A673 (cell line): ENCODE data around the gene TARM1. TPM values are rescaled to one million over a fixed set of nuclear protein-coding genes. Genes with fewer than 3 reads are reported as not detected.
"Not testable (repeated sequence)": the region's sequence is repeated elsewhere in the genome, so short reads cannot be mapped to it uniquely, and the experiment has no call there.

ENCODE experiments used
- BruUV-seq: library from RNA; stranded (reverse); fragments of 400-500 nt; replicated peaks from 2 replicates; lab custom pipeline; 2021; lab: Mats Ljungman, UMichigan
- CTCF ChIA-PET: fragments of 300-600 bp; sonication (Branson Sonifier 250); formaldehyde crosslinking; loops from one replicate; lab custom pipeline; 2022; ENCODE audit warnings: antibody characterized with exemption; lab: Charles Lee
- POLR2A ChIA-PET: fragments of 300-600 bp; sonication (Branson Sonifier 250); formaldehyde crosslinking; loops from one replicate; lab custom pipeline; 2022; ENCODE audit warnings: antibody characterized with exemption; ENCODE audit not compliant: low non-redundant PET; lab: Charles Lee
- DNase-seq: peaks from one replicate; pipeline ENCODE4 v3.0.0-alpha.2; 2015; ENCODE audit warnings: low spot score
- H3K27ac ChIP-seq: fragments of 200-600 bp; sonication (generic); 2 replicates; pipeline ENCODE4 v1.5.1; 2016; ENCODE audit warnings: mixed run types, low read depth, mild to moderate bottlenecking, mixed read lengths, antibody characterized with exemption, low read length; ENCODE audit not compliant: poor library complexity, severe bottlenecking
- H3K27me3 ChIP-seq: fragments of 200-600 bp; sonication (generic); replicated peaks from 2 replicates; pipeline ENCODE4 v1.6.1; 2017; ENCODE audit warnings: mixed run types, low read depth, mild to moderate bottlenecking, mixed read lengths, antibody characterized with exemption, low read length; ENCODE audit not compliant: insufficient read depth, poor library complexity
- H3K36me3 ChIP-seq: fragments of 200-600 bp; sonication (generic); 2 replicates; pipeline ENCODE4 v1.6.1; 2016; ENCODE audit warnings: mixed run types, mild to moderate bottlenecking, mixed read lengths, antibody characterized with exemption, low read length; ENCODE audit not compliant: insufficient read depth, poor library complexity, severe bottlenecking
- H3K4me1 ChIP-seq: fragments of 200-600 bp; sonication (generic); 2 replicates; pipeline ENCODE4 v1.6.1; 2017; ENCODE audit warnings: mixed run types, mild to moderate bottlenecking, mixed read lengths, antibody characterized with exemption, low read length; ENCODE audit not compliant: insufficient read depth, poor library complexity, severe bottlenecking
- H3K4me3 ChIP-seq: fragments of 200-600 bp; sonication (generic); 2 replicates; pipeline ENCODE4 v1.5.1; 2016; ENCODE audit warnings: low read depth, mixed run types, mild to moderate bottlenecking, mixed read lengths, low read length; ENCODE audit not compliant: poor library complexity, severe bottlenecking
- H3K9me3 ChIP-seq: fragments of 200-600 bp; sonication (generic); 2 replicates; pipeline ENCODE4 v1.6.1; 2016; ENCODE audit warnings: mixed run types, low read depth, mild to moderate bottlenecking, mixed read lengths, antibody characterized with exemption, low read length; ENCODE audit not compliant: poor library complexity, severe bottlenecking
- EZH2 ChIP-seq: fragments of 200-600 bp; sonication (generic); IDR thresholded peaks from 2 replicates; pipeline ENCODE4 v1.6.1; 2017; ENCODE audit warnings: borderline replicate concordance, low read depth, mild to moderate bottlenecking, mixed read lengths, antibody characterized with exemption, low read length; ENCODE audit not compliant: poor library complexity, severe bottlenecking
- intact Hi-C: fragments of 100-400 bp; cut with micrococcal nuclease; formaldehyde crosslinking; loops from one replicate; pipeline ENCODE4 v1.10.0; 2022; ENCODE audit not compliant: unreplicated experiment
- total RNA-seq: library from RNA; stranded (reverse); gene quantifications from 2 replicates; pipeline ENCODE4 v1.2.3, GENCODE V29; 2021
- TF ChIP-seq, protein P1 (sequence below): fragments of 300-800, 200-600 bp; sonication (generic); conservative IDR thresholded peaks from 2 replicates; pipeline ENCODE4 v1.5.1; 2017; ENCODE audit warnings: low read depth, mild to moderate bottlenecking, antibody characterized with exemption, low read length, moderate library complexity, mixed read lengths

Gene TARM1
- total RNA-seq, 1 experiment from 2014 or later: not detected

DNA sequence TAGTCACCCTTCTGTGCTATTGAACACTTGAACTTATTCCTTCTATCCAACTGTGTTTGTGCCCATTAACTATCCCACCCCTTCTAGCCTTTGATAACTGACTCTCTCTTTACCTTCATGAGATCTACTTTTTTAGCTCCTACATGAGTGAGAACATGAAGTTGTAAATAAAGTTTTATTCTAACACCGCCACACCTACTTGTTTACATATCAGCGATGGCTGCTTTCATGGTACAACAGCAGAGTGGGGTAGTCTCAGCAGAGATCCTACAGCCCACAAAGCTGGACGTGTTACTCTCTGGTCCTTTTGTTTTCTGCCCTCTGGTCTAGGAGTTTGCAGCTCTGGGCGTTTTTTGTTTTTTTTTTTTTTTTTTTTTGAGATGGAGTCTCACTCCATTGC lies 41.2 kb downstream of the TARM1 start:
- no peak for TF ChIP-seq EZH2
- TF ChIP-seq, protein P1, sequence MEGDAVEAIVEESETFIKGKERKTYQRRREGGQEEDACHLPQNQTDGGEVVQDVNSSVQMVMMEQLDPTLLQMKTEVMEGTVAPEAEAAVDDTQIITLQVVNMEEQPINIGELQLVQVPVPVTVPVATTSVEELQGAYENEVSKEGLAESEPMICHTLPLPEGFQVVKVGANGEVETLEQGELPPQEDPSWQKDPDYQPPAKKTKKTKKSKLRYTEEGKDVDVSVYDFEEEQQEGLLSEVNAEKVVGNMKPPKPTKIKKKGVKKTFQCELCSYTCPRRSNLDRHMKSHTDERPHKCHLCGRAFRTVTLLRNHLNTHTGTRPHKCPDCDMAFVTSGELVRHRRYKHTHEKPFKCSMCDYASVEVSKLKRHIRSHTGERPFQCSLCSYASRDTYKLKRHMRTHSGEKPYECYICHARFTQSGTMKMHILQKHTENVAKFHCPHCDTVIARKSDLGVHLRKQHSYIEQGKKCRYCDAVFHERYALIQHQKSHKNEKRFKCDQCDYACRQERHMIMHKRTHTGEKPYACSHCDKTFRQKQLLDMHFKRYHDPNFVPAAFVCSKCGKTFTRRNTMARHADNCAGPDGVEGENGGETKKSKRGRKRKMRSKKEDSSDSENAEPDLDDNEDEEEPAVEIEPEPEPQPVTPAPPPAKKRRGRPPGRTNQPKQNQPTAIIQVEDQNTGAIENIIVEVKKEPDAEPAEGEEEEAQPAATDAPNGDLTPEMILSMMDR: no peak
- BruUV-seq: no TSS peak
- Histone ChIP-seq H3K4me1 (no peaks in the 10 kb centered on the region), H3K27me3 (peaks cover 11% of the 10 kb centered on the region), H3K9me3 (no peaks in the 10 kb centered on the region), H3K36me3 (no peaks in the 10 kb centered on the region), H3K27ac (no peak overlapping the region), H3K4me3 (no peak overlapping the region)
- no peak for DNase-seq
- CTCF ChIA-PET: no interaction called here
- POLR2A ChIA-PET: no interaction called here
- intact Hi-C loops: no loop called here

DNA sequence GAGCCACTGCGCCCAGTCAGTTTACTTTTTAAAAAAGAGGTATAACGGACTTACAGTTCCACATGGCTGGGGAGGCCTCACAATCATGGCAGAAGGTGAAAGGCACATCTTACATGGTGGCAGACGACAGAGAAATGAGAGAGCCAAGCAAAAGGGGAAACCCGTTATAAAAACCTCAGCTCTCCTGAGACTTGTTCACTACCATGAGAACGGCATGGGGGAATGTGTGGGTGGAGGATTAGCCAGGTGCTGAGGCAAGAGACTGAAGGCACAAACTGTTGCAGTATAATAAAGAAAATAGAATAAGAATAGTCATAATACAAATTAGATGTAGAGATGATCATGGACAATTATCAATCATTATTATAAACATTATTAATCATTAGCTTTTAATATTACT lies 44.6 kb downstream of the TARM1 start:
- H3K27me3 ChIP-seq, POLR2A ChIA-PET, DNase-seq, H3K9me3 ChIP-seq, BruUV-seq, H3K4me3 ChIP-seq, H3K36me3 ChIP-seq, H3K27ac ChIP-seq, H3K4me1 ChIP-seq, intact Hi-C loops: not testable (repeated sequence)
- CTCF ChIA-PET: interaction anchor here (0.6 kb wide), 1 partner anchor 227 kb away, joined by 4 read pairs; no protein-coding TSS in a partner anchor

- peak; percentile 66 for DNase-seq
- no peaks in the 10 kb centered on the region for H3K4me1 ChIP-seq
- no peaks in the 10 kb centered on the region for H3K27me3 ChIP-seq
- H3K27ac ChIP-seq: no peak overlapping the region
- H3K9me3 ChIP-seq: no peaks in the 10 kb centered on the region
- ChIA-PET CTCF (interaction anchor here (0.6 kb wide), 2 partner anchors 20 to 95 kb away, joined by 3 to 7 read pairs; no protein-coding TSS in a partner anchor), POLR2A (no interaction called here)
- intact Hi-C loops: no loop called here
- BruUV-seq: no TSS peak
- no peaks in the 10 kb centered on the region for H3K36me3 ChIP-seq
- no peak overlapping the region for H3K4me3 ChIP-seq
- TF ChIP-seq, protein P1: no peak
- TF ChIP-seq EZH2: no peak
Observed at GRCh38 chr19:54035215-54036178, 45.7 kb downstream of the TARM1 start.
